Measurements from ENCODE around the gene BCAS3.

DNA sequence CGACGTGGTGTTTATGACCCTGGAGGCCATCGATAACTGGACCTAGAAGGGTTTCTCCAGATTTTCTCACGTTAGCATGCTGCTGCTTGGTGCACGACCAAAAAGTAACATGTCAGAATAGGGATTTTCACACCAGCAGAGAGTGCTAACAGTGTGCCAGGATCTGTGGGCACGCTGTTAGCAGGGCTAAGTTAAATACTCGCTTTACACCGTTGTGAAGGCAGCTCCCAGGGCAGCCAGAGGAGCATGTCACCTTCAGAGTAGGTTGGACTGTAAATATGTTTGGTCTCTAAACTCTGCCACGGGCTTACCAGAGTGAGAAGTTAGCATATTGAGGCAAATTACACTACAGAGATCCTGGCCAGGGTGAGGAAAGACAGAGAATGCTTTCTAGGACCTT, 608.8 kb downstream of the BCAS3 start:
- TF ChIP-seq, protein P1, sequence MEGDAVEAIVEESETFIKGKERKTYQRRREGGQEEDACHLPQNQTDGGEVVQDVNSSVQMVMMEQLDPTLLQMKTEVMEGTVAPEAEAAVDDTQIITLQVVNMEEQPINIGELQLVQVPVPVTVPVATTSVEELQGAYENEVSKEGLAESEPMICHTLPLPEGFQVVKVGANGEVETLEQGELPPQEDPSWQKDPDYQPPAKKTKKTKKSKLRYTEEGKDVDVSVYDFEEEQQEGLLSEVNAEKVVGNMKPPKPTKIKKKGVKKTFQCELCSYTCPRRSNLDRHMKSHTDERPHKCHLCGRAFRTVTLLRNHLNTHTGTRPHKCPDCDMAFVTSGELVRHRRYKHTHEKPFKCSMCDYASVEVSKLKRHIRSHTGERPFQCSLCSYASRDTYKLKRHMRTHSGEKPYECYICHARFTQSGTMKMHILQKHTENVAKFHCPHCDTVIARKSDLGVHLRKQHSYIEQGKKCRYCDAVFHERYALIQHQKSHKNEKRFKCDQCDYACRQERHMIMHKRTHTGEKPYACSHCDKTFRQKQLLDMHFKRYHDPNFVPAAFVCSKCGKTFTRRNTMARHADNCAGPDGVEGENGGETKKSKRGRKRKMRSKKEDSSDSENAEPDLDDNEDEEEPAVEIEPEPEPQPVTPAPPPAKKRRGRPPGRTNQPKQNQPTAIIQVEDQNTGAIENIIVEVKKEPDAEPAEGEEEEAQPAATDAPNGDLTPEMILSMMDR (IDR thresholded peaks at IDR 0.05 in 4 of 5, conservative IDR thresholded peaks at IDR 0.05 in 1 of 5), result no peak
- TF ChIP-seq POLR2A (IDR thresholded peaks at IDR 0.05), result no peak
